Measurements from ENCODE around the gene PSME1.

DNA sequence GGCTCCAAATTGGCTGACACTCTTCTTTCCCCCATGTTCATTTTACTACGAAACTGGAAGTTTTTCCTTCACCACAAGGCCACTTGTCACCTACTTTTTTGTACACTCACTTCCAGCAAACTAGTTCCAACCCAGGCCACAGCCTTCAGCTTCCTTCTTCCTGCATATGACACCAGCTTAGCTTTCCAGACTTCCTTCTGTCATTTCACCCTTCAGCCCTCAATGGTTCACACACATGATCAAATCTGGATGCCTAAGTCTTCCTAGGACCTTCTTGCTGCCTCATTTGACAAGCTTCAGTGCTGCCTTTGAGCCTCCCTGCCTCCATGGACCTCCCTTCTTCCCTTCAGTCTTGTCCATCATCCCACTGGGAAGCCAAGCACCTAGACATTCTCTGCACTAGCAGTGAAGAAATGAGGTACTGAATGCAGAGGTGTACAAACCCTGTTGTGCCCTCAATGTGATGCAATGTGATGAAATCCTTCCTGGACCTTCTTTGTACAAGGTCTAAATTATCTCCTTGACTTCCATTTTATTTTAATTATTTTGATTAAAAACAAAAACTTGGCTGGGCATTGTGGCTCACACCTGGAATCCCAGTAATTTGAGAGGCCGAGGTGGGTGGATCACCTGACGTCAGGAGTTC lies 31.6 kb downstream of the PSME1 start:
- TF ChIP-seq TAF1 (IDR thresholded peaks at IDR 0.05; ENCODE audit: low read depth, low read length) (no peak), POLR2AphosphoS5 (IDR thresholded peaks at IDR 0.05; ENCODE audit: low read depth, low read length) (peak; percentile 79; the same call in 1 of the 2 replicates), POLR2A (IDR thresholded peaks at IDR 0.05; ENCODE audit: low read depth, low read length) (no peak), SPI1 (IDR thresholded peaks at IDR 0.05; ENCODE audit: low read depth, low read length) (no peak), PAX5 (IDR thresholded peaks at IDR 0.05; ENCODE audit: insufficient read depth, low read length, severe bottlenecking) (no peak)

Data from GM12891 (cell line).